ENCODE data around the gene MFF. TPM values are rescaled to one million over a fixed set of nuclear protein-coding genes. Genes with fewer than 3 reads are reported as not detected.

MFF gene
- total and polyA plus RNA-seq, 8 donors: 29.8 to 71.7 (median 44.1) TPM

- Histone ChIP-seq H3K36me3 (no peaks in the 10 kb centered on the region), H3K9me3 (no peaks in the 10 kb centered on the region), H3K27ac (no peak overlapping the region), H3K4me3 (no peak overlapping the region), H3K27me3 (no peaks in the 10 kb centered on the region), H3K4me1 (peaks cover 0 to 5% (median 0%) of the 10 kb centered on the region in 3 donors)
- DNase-seq (no peak), FAIRE-seq (no peak), ATAC-seq (no peak)
- WGBS, 2 donors: 75 to 80% methylated on average over 6 of the region's 6 CpGs
- intact Hi-C loops (cut with DNase I): no loop called here
- TF ChIP-seq CTCF (IDR thresholded peaks at IDR 0.05): no peak
These were observed 15.1 kb downstream of the MFF start for GRCh38 chr2:227340106-227340505.

- intact Hi-C loops (cut with DNase I): no loop called here
- ATAC-seq (no peak), FAIRE-seq (no peak), DNase-seq (no peak)
- H3K4me3 ChIP-seq: no peak overlapping the region
- no peaks in the 10 kb centered on the region for H3K9me3 ChIP-seq
- no peaks in the 10 kb centered on the region for H3K27me3 ChIP-seq
- 88 to 92% methylated on average over 2 of the region's 2 CpGs for WGBS, 2 donors
- H3K36me3 ChIP-seq: no peaks in the 10 kb centered on the region
- H3K4me1 ChIP-seq: peaks cover 0 to 5% (median 0%) of the 10 kb centered on the region in 3 donors
- no peak overlapping the region for H3K27ac ChIP-seq
- TF ChIP-seq CTCF (IDR thresholded peaks at IDR 0.05): no peak
These were observed 16.5 kb downstream of the MFF start for GRCh38 chr2:227341553-227341952.

GRCh38 chr2:227344231-227344630 is 19.2 kb downstream of the MFF start:
- 74 to 77% methylated on average over 2 of the region's 2 CpGs for WGBS, 2 donors
- DNase-seq (no peak), FAIRE-seq (no peak), ATAC-seq (no peak)
- Histone ChIP-seq H3K36me3 (no peaks in the 10 kb centered on the region), H3K4me1 (peaks cover under 1 to 2% (median under 1%) of the 10 kb centered on the region in 3 donors), H3K4me3 (no peak overlapping the region), H3K9me3 (no peaks in the 10 kb centered on the region), H3K27ac (no peak overlapping the region), H3K27me3 (no peaks in the 10 kb centered on the region)
- no peak for TF ChIP-seq CTCF (IDR thresholded peaks at IDR 0.05)
- intact Hi-C loops (cut with DNase I): no loop called here

GRCh38 chr2:227347117-227347516 is 22.1 kb downstream of the MFF start:
- no peaks in the 10 kb centered on the region for H3K27me3 ChIP-seq
- H3K4me3 ChIP-seq: no peak overlapping the region
- ATAC-seq: no peak
- no peaks in the 10 kb centered on the region for H3K9me3 ChIP-seq
- DNase-seq: no peak
- 82 to 89% methylated on average over 7 of the region's 7 CpGs for WGBS, 2 donors
- TF ChIP-seq CTCF (IDR thresholded peaks at IDR 0.05): no peak
- FAIRE-seq: no peak
- no peaks in the 10 kb centered on the region for H3K36me3 ChIP-seq
- peaks cover 13 to 16% (median 15%) of the 10 kb centered on the region in 3 donors for H3K4me1 ChIP-seq
- intact Hi-C loops (cut with DNase I): no loop called here
- H3K27ac ChIP-seq: no peak overlapping the region

- no peaks in the 10 kb centered on the region for H3K27me3 ChIP-seq
- no peak overlapping the region for H3K27ac ChIP-seq
- intact Hi-C loops (cut with DNase I): no loop called here
- TF ChIP-seq CTCF (IDR thresholded peaks at IDR 0.05): no peak
- H3K4me1 ChIP-seq: peaks cover 13 to 16% (median 15%) of the 10 kb centered on the region in 3 donors
- 93 to 95% methylated on average over 2 of the region's 2 CpGs for WGBS, 2 donors
- no peaks in the 10 kb centered on the region for H3K36me3 ChIP-seq
- FAIRE-seq (no peak), DNase-seq (no peak), ATAC-seq (no peak)
- H3K9me3 ChIP-seq: no peaks in the 10 kb centered on the region
- no peak overlapping the region for H3K4me3 ChIP-seq
These were observed 23.3 kb downstream of the MFF start for GRCh38 chr2:227348324-227348723.

Data from pancreas (tissue), 10 donors.